Smooth muscle cell (in vitro differentiated cells): ENCODE results near the gene ZNF318. TPM values are rescaled to one million over a fixed set of nuclear protein-coding genes. Genes with fewer than 3 reads are reported as not detected.

ENCODE experiments used
- DNase-seq: peaks from one replicate; lab custom pipeline; 2025; ENCODE audit not compliant: unreplicated experiment; lab: John Stamatoyannopoulos, UW
- H2AFZ ChIP-seq: fragments of 200-600 bp; sonication (generic); 2 replicates; pipeline ENCODE4 v1.6.0; 2016; ENCODE audit warnings: antibody characterized with exemption, low read depth, mild to moderate bottlenecking
- H3F3A ChIP-seq: fragments of 200-600 bp; sonication (generic); 2 replicates; pipeline ENCODE4 v1.6.0; 2017; ENCODE audit warnings: antibody characterized with exemption, low read depth
- H3K27ac ChIP-seq: fragments of 200-600 bp; sonication (generic); 2 replicates; pipeline ENCODE4 v1.5.1; 2016; ENCODE audit warnings: low read depth, mild to moderate bottlenecking
- H3K27me3 ChIP-seq: fragments of 200-600 bp; sonication (generic); 2 replicates; pipeline ENCODE4 v1.6.1; 2016; ENCODE audit warnings: low read depth, mild to moderate bottlenecking
- H3K36me3 ChIP-seq: fragments of 200-600 bp; sonication (generic); 2 replicates; pipeline ENCODE4 v1.5.1; 2016; ENCODE audit warnings: low read depth
- H3K4me1 ChIP-seq: fragments of 200-600 bp; sonication (generic); 2 replicates; pipeline ENCODE4 v1.5.1; 2016; ENCODE audit warnings: low read depth
- H3K4me2 ChIP-seq: fragments of 200-600 bp; sonication (generic); 2 replicates; pipeline ENCODE4 v1.6.0; 2016; ENCODE audit warnings: mild to moderate bottlenecking
- H3K4me3 ChIP-seq: fragments of 200-600 bp; sonication (generic); 2 replicates; pipeline ENCODE4 v1.5.1; 2016; ENCODE audit warnings: mild to moderate bottlenecking
- H3K79me2 ChIP-seq: fragments of 200-600 bp; sonication (generic); 2 replicates; pipeline ENCODE4 v1.6.0; 2016; ENCODE audit warnings: low read depth, mild to moderate bottlenecking
- H3K9ac ChIP-seq: fragments of 200-600 bp; sonication (generic); 2 replicates; pipeline ENCODE4 v1.6.0; 2016; ENCODE audit warnings: low read depth
- H3K9me3 ChIP-seq: fragments of 200-600 bp; sonication (generic); replicated peaks from 2 replicates; pipeline ENCODE4 v1.5.1; 2016; ENCODE audit warnings: low read depth
- H4K20me1 ChIP-seq: fragments of 200-600 bp; sonication (generic); 2 replicates; pipeline ENCODE4 v1.6.0; 2016; ENCODE audit warnings: low read depth
- WGBS: methylation state at CpG from one replicate; pipeline ENCODE4 v1.1.7; 2016; ENCODE audit warnings: low lambda C conversion rate; 5-methylcytosine and 5-hydroxymethylcytosine counted together
- polyA plus RNA-seq: library from polyadenylated mRNA; unstranded; fragments of >200 nt; fragmentation: Nextera tagmentation; extraction: Ambion mirVana; gene quantifications from 2 replicates; pipeline ENCODE4 v1.2.1, GENCODE V29; 2016
- small RNA-seq: library from RNA; depleted of rRNA; stranded (forward); fragments of <200 nt; gene quantifications from one replicate; pipeline ENCODE3, GENCODE V24; 2014
- total RNA-seq: library from RNA; depleted of rRNA; stranded (reverse); fragments of >200 nt; gene quantifications from 2 replicates; pipeline ENCODE4 v1.2.3, GENCODE V29; 2014
- TF ChIP-seq, protein P1 (sequence below): fragments of 200-600 bp; sonication (generic); IDR thresholded peaks from 2 replicates; pipeline ENCODE4 v1.5.1; 2017; ENCODE audit warnings: borderline replicate concordance, mild to moderate bottlenecking, antibody characterized with exemption; ENCODE audit not compliant: insufficient read depth, poor library complexity, severe bottlenecking

ZNF318 gene
- total and polyA plus RNA-seq, 2 experiments from 2014 or later, result 5.8 to 14.7 TPM

DNA sequence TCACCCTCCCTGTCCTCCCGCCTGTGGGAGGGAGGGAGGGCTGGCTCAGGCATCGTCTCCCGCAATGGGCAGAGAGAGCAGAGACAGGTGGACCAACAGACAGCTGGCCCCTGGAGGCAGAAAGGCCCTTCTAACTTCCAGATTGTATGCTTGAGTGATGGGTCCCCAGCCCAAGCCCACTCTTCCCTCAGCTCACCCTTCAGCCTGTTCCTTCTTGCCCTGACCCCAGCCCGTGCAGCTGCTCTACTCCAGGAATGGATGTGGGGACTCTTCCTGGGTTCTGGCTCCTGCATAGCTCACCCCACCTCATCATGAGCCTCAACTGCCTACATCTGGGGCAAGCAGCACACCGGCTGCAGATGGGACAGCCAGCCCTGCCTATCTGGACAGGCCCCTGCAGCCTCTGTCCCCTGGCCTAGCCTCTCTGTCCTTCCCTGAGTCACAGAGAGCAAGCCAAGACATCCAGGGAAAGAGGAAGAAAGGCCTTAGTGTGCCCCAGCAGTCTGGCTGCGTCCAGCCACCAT, 82.9 kb downstream of the ZNF318 start:
- H3K27ac ChIP-seq, result no peak overlapping the region
- 94% methylated on average over 6 of the region's 6 CpGs for WGBS
- no peak for DNase-seq
- H4K20me1 ChIP-seq, result no peaks in the 10 kb centered on the region
- H3K4me1 ChIP-seq, result no peaks in the 10 kb centered on the region
- H3F3A ChIP-seq, result no peaks in the 10 kb centered on the region
- H2AFZ ChIP-seq, result no peak overlapping the region
- TF ChIP-seq, protein P1, sequence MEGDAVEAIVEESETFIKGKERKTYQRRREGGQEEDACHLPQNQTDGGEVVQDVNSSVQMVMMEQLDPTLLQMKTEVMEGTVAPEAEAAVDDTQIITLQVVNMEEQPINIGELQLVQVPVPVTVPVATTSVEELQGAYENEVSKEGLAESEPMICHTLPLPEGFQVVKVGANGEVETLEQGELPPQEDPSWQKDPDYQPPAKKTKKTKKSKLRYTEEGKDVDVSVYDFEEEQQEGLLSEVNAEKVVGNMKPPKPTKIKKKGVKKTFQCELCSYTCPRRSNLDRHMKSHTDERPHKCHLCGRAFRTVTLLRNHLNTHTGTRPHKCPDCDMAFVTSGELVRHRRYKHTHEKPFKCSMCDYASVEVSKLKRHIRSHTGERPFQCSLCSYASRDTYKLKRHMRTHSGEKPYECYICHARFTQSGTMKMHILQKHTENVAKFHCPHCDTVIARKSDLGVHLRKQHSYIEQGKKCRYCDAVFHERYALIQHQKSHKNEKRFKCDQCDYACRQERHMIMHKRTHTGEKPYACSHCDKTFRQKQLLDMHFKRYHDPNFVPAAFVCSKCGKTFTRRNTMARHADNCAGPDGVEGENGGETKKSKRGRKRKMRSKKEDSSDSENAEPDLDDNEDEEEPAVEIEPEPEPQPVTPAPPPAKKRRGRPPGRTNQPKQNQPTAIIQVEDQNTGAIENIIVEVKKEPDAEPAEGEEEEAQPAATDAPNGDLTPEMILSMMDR, result no peak
- H3K9me3 ChIP-seq, result no peaks in the 10 kb centered on the region
- no peak overlapping the region for H3K4me2 ChIP-seq
- peaks cover 4% of the 10 kb centered on the region for H3K27me3 ChIP-seq
- H3K4me3 ChIP-seq, result no peak overlapping the region
- no peak overlapping the region for H3K9ac ChIP-seq
- no peaks in the 10 kb centered on the region for H3K79me2 ChIP-seq
- H3K36me3 ChIP-seq, result no peaks in the 10 kb centered on the region

Small RNAs within 50 kb of the gene (small RNA-seq; reads per million reads assigned to genes)
- not detected for gene AL590383.1
- not detected for gene RPL12P47

Other genes starting within 250 kb of the ZNF318 start
- 20.6 and 22.9 TPM in 2 replicates for gene SRF, start 198.4 kb downstream of the ZNF318 start, total RNA-seq
- gene SRF, start 198.4 kb downstream of the ZNF318 start, polyA plus RNA-seq, result 6.8 and 9.3 TPM in 2 replicates
- gene CUL9, start 187.5 kb downstream of the ZNF318 start, total RNA-seq, result 18.8 and 22.3 TPM in 2 replicates
- gene CUL9, start 187.5 kb downstream of the ZNF318 start, polyA plus RNA-seq, result 13.9 and 37.1 TPM in 2 replicates
- 18.4 and 33.8 TPM in 2 replicates for gene DNPH1, start 140.2 kb downstream of the ZNF318 start, total RNA-seq
- gene DNPH1, start 140.2 kb downstream of the ZNF318 start, polyA plus RNA-seq, result 82.1 and 82.4 TPM in 2 replicates
- not detected in 2 replicates for gene TTBK1, start 126.2 kb downstream of the ZNF318 start, total RNA-seq
- 0.17 TPM in 1 of 2 replicates, not detected in the other for gene TTBK1, start 126.2 kb downstream of the ZNF318 start, polyA plus RNA-seq
- gene SLC22A7, start 71.4 kb downstream of the ZNF318 start, total RNA-seq, result not detected in 2 replicates
- not detected in 2 replicates for gene SLC22A7, start 71.4 kb downstream of the ZNF318 start, polyA plus RNA-seq
- gene CRIP3, start 60.8 kb downstream of the ZNF318 start, total RNA-seq, result not detected in 2 replicates
- gene CRIP3, start 60.8 kb downstream of the ZNF318 start, polyA plus RNA-seq, result 0.44 TPM in 1 of 2 replicates, not detected in the other
- gene ABCC10, start 57.9 kb upstream of the ZNF318 start, total RNA-seq, result 11.2 and 12.5 TPM in 2 replicates
- 17.8 and 35.0 TPM in 2 replicates for gene ABCC10, start 57.9 kb upstream of the ZNF318 start, polyA plus RNA-seq
- gene DLK2, start 85.9 kb upstream of the ZNF318 start, total RNA-seq, result 0.27 and 2.0 TPM in 2 replicates
- gene DLK2, start 85.9 kb upstream of the ZNF318 start, polyA plus RNA-seq, result 3.7 and 3.8 TPM in 2 replicates
- gene TJAP1, start 107.9 kb upstream of the ZNF318 start, total RNA-seq, result 9.3 and 25.5 TPM in 2 replicates
- gene TJAP1, start 107.9 kb upstream of the ZNF318 start, polyA plus RNA-seq, result 13.5 and 15.3 TPM in 2 replicates
- gene LRRC73, start 140.7 kb upstream of the ZNF318 start, total RNA-seq, result 0.09 and 2.1 TPM in 2 replicates
- gene LRRC73, start 140.7 kb upstream of the ZNF318 start, polyA plus RNA-seq, result 1.8 and 2.2 TPM in 2 replicates
- gene YIPF3, start 147.3 kb upstream of the ZNF318 start, total RNA-seq, result 145 and 199 TPM in 2 replicates
- gene YIPF3, start 147.3 kb upstream of the ZNF318 start, polyA plus RNA-seq, result 181 and 182 TPM in 2 replicates
- gene POLR1C, start 147.4 kb upstream of the ZNF318 start, total RNA-seq, result 27.0 and 33.4 TPM in 2 replicates
- gene POLR1C, start 147.4 kb upstream of the ZNF318 start, polyA plus RNA-seq, result 21.0 and 39.8 TPM in 2 replicates
- gene XPO5, start 206.4 kb upstream of the ZNF318 start, total RNA-seq, result 20.0 and 31.9 TPM in 2 replicates
- 10.9 and 11.7 TPM in 2 replicates for gene XPO5, start 206.4 kb upstream of the ZNF318 start, polyA plus RNA-seq
- gene POLH, start 206.5 kb upstream of the ZNF318 start, total RNA-seq, result 13.3 and 16.8 TPM in 2 replicates
- 8.4 and 18.2 TPM in 2 replicates for gene POLH, start 206.5 kb upstream of the ZNF318 start, polyA plus RNA-seq